ENCODE data around the gene SMYD5. TPM values are rescaled to one million over a fixed set of nuclear protein-coding genes. Genes with fewer than 3 reads are reported as not detected.
A peak's percentile ranks its signal among the peaks of the same experiment; 100 is the strongest.

Gene SMYD5
- total and polyA plus RNA-seq, 4 donors = 10.8 to 19.5 (median 15.9) TPM

DNA sequence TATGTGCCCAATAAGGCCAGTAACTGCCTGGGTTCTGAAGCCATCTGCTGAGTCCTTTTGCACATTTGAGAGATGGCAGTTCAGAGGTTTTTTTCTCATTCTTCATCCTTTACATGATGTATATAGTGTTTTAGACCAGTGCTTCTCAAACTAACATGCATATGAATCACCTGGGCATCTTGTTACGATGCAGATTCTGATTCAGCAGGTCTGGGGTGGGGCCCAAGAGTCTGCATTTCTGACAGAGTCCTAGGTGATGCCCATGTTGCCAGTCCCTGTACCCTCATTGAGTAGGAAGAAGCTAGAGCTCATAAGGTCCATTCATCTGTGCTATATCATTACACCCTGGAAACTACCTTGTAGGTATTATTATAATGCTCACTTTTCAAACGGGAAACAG is 3.8 kb downstream of the SMYD5 start:
- Histone ChIP-seq H3K27ac (ENCODE audit: low read depth in 1 of 2, low read length in 1 of 2) (no peak overlapping the region), H3K4me3 (no peak overlapping the region), H3K36me3 (ENCODE audit: control insufficient read depth in 4 of 4, insufficient read depth in 4 of 4, low read length in 4 of 4) (peaks cover 4 to 21% (median 19%) of the 10 kb centered on the region in 4 donors), H3K9me3 (ENCODE audit: control insufficient read depth in 4 of 4, insufficient read depth in 3 of 4, low read length in 3 of 4) (no peaks in the 10 kb centered on the region), H3K9ac (ENCODE audit: insufficient read depth in 1 of 2, low read length in 2 of 2) (no peak overlapping the region), H3K27me3 (ENCODE audit: control insufficient read depth in 3 of 3, insufficient read depth in 3 of 3, low read length in 2 of 3) (no peaks in the 10 kb centered on the region), H3K4me1 (ENCODE audit: control insufficient read depth in 5 of 5, insufficient read depth in 5 of 5, low read length in 5 of 5) (peaks cover 0 to 8% (median 0%) of the 10 kb centered on the region in 5 donors)
- no peak for TF ChIP-seq CTCF (IDR thresholded peaks at IDR 0.05; ENCODE audit: control extremely low read depth, extremely low read depth)
- ATAC-seq (ENCODE audit: insufficient read depth, low FRiP score) (no peak), DNase-seq (no peak)
- 91 to 93% methylated on average over 2 of the region's 2 CpGs for WGBS, 2 donors

DNA sequence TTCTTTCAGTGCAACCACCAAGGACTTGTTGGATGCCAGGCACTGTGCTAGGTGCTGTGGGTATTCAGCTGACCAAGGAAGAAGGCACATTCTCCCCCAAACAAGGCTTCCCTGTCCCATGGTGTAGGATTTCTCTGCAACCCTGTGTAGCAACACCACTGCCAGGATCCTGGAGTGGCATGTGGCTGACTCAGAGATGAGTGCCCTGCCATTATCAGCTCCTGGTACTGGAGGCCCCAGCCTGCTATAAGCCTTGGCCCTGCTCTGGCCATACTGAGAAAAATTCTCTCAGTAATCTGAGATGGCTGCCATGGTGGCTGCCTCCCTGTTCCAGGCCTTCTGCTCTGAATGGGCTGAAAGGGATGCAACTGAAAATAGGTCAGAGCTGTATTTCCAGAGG is 4.3 kb downstream of the SMYD5 start:
- ATAC-seq (ENCODE audit: insufficient read depth, low FRiP score) (no peak), DNase-seq (peak in 1 of 3 donors; percentile 4)
- Histone ChIP-seq H3K36me3 (ENCODE audit: control insufficient read depth in 4 of 4, insufficient read depth in 4 of 4, low read length in 4 of 4) (peaks cover 4 to 26% (median 22%) of the 10 kb centered on the region in 4 donors), H3K9me3 (ENCODE audit: control insufficient read depth in 4 of 4, insufficient read depth in 3 of 4, low read length in 3 of 4) (no peaks in the 10 kb centered on the region), H3K27ac (ENCODE audit: low read depth in 1 of 2, low read length in 1 of 2) (no peak overlapping the region), H3K4me3 (no peak overlapping the region), H3K9ac (ENCODE audit: insufficient read depth in 1 of 2, low read length in 2 of 2) (no peak overlapping the region), H3K4me1 (ENCODE audit: control insufficient read depth in 5 of 5, insufficient read depth in 5 of 5, low read length in 5 of 5) (peaks cover 0 to 8% (median 0%) of the 10 kb centered on the region in 5 donors), H3K27me3 (ENCODE audit: control insufficient read depth in 3 of 3, insufficient read depth in 3 of 3, low read length in 2 of 3) (no peaks in the 10 kb centered on the region)
- TF ChIP-seq CTCF (IDR thresholded peaks at IDR 0.05; ENCODE audit: control extremely low read depth, extremely low read depth) = no peak

DNA sequence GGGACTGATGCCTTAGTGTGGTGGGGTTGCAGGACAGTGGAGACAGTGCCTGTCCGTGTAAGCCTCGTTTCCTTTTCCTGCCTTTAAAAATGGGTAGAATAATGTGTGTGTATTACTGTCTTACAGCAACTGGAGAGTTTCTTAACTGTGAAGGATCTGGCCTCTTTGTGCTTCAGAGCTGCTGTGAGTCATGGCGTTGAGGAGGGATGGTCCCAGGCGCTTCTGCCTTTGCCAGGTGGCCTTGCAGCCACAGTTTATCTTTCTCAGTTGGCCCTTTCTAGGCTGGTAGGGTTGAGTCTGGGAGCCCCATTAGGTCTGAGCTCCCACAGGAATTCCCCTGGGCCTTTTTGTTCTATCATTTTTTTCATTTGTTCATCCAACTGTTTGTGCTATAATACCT is 9.8 kb downstream of the SMYD5 start:
- no peak for TF ChIP-seq CTCF (IDR thresholded peaks at IDR 0.05; ENCODE audit: control extremely low read depth, extremely low read depth)
- peaks cover 7 to 67% (median 30%) of the 10 kb centered on the region in 4 donors for H3K36me3 ChIP-seq (ENCODE audit: control insufficient read depth in 4 of 4, insufficient read depth in 4 of 4, low read length in 4 of 4)
- DNase-seq = no peak

More for the DNA sequence above, 9.8 kb downstream of the SMYD5 start:
- ATAC-seq (ENCODE audit: insufficient read depth, low FRiP score) = no peak
- no peak overlapping the region for H3K4me3 ChIP-seq
- peaks cover 0 to 6% (median 0%) of the 10 kb centered on the region in 5 donors for H3K4me1 ChIP-seq (ENCODE audit: control insufficient read depth in 5 of 5, insufficient read depth in 5 of 5, low read length in 5 of 5)
- no peaks in the 10 kb centered on the region for H3K27me3 ChIP-seq (ENCODE audit: control insufficient read depth in 3 of 3, insufficient read depth in 3 of 3, low read length in 2 of 3)
- no peak overlapping the region for H3K27ac ChIP-seq (ENCODE audit: low read depth in 1 of 2, low read length in 1 of 2)
- WGBS, 2 donors = 90 to 93% methylated on average over 4 of the region's 4 CpGs
- no peak overlapping the region for H3K9ac ChIP-seq (ENCODE audit: insufficient read depth in 1 of 2, low read length in 2 of 2)
- no peaks in the 10 kb centered on the region for H3K9me3 ChIP-seq (ENCODE audit: control insufficient read depth in 4 of 4, insufficient read depth in 3 of 4, low read length in 3 of 4)
